Measurements from ENCODE around the gene GALK1.

GALK1 gene

DNA sequence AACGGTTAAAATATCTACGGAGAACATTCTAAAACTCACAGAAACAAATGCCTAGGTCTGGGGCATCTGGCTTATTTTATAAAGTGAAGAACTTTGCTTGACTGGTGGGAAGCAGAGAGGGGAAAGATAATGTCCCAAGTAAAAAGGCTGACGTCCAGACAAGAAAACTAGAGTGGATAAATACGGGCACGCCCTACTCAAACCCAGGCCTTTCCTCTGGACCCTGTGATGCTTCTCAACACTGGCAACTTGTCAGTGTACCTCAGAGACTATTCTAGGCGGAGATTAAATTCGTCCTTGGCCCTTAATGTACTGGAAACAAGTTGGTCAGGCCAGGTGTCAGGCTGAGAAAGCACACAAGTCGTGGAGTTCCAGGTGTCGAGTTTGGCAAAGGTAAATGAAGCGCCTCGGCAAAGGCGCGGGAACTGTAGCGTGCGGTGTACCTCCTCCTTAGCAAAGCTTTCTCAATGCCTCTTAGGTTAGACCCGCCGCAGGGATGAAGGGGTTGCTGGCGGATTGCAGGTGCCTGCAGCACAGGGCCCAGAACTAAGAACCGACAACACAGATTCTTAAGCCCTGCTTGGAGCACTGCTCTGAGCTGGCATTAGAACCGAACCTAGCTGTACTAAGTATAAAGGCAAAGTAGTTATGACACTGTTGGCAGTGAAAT, 18.9 kb upstream of the GALK1 start:
- DNase-seq, result no peak

DNA sequence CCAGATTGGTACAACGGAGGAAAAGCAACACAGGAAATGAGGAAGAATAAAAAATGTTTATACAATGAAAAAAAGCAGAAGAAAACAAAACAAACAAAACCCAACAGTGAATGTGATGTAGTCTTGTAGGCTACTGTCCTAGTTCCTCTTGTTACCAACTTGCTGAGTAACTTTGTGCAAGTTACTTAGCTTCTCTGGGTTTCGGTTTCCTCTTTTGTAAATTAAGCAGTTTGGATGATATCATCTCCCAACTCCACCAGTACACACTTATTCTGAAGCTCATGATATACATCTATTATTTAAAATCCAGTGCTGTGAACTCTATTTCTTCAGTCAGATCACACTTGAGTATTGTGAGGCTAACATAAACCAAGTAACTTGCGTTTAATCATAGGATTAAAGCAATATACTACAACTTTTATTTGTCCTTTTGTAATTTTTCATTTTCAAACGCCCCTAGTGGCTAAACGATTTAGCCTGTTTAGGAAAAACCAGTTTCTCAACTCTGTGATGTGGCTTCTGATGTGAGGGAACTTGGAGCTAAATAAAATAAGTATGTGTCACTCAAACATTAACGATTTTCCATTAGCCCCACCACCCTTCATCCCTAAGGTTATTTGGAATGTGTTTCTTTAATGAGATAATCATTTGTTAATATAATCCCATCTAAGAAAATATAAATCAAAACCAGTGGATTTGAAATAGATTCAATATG, 18.2 kb upstream of the GALK1 start:
- DNase-seq, result peak; percentile 63

DNA sequence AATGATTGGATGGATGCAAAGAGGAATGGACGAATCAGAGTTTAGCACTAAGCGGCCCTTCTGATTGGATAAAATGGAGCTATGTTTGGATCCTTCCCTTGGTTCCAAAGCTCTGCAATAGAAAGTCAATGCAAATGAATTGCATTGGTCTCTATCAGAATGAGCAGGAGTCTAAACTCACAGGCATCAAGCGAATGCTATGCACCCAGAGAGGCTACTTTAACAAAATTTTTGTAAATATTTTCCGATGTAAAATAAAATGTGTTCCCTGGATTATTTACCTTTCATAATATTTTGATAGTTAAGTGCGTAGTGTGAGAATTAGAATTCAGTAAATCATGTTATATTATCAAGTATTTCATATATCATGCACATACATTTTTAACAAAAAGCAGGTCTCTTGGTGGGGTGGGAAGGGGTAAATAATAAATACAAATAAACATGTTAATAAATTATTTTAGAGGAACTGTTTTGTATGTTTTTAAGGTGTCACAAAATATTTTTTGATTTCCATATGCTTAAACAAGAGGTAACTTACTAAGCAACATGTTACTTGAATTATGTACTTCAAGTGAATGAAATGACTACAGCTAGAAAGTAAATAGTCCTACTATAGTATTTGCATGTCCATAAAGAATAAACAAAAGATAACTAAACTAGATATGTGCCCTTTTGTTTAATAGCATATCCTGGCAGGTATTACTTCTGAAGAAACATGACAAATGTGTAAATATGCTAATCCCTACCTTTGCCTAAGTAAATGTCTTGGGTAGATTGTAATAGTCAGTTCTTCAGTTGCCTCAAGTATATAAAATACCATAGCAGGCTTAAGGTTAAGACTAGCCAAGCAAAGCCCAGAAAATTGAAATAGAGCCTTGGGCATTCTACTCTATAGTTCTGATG, 15.2 kb upstream of the GALK1 start:
- DNase-seq, result no peak

DNA sequence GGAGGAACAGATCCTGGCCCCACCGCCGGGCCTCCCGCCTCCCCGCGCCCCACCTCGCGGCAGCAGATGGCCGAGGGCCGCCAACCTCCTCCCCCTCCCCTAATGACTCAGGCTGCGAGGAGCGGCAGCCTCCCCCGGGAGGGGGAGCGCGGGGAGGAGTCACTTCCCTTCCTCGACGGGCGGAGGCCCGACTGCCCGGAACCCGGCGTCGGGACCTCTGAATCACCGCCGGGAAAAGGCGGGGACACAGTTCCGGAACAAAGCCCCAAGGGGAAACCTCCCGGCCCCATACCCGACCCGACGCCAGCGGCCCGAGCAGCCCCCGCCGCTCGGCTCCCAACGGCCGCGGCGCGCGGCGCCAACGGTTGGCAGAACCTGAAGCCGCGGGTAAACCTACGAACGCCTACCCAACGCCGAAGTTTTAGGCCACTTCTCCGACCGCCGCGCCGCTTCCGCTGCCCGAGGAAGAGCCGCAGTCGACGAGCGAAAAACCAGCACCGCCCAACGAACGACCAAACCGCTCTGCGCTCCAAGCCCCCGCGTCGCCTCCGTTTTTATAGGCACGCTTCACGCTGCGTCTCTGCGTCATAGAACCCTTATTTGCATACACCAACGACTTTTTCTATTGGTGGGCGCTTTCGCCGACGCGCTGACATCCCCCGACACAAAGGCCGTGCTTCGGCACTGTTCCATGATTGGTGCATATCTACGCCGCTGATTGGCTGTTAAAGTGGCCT, 14.4 kb upstream of the GALK1 start:
- DNase-seq, result peak; percentile 99

DNA sequence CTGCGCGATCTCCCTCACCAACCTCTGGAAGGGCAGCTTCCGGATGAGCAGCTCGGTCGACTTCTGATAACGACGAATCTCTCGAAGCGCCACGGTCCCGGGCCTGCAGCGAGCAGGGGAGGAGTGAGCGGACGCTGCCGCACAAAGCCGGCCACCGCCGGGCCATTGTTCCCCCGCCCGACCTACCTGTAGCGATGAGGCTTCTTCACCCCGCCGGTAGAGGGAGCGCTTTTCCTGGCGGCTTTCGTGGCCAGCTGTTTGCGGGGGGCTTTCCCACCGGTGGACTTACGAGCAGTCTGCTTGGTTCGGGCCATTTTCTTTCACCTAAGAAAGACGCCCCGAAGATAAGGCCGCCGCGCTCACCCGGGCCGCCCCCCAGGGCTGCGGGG, 13.9 kb upstream of the GALK1 start:
- no peak for DNase-seq

DNA sequence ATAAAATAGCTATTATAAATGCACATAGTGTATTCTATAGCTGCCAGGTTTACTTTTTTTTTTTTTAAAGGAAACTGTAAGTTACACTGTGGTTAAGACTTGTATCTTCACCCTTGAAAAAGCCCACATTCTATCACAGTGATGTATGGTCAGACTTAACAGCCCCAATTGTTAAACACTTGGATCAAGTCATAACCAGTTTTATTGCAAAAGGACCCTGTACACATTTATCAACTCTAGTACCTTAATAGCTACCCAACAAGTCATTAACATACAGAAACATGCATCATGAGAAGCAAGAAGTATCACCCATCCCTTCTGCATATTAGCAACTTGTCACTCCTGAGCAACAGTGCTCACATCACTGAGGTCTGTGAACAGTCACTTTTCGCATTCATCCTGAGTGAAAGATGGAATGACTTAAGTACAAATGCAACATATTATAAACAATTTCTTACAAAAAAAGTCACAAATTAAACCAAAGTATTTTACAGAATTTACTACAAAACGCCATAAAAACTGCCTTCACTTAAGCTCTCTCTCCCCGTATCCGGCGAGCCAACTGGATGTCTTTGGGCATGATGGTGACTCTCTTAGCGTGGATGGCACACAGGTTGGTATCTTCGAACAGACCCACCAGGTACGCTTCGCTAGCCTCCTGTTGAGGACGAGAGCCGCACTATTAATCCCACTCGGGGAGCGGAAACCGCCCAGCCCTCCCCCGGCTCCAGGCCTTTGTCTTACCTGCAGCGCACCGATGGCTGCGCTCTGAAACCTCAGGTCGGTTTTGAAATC, 13.3 kb upstream of the GALK1 start:
- DNase-seq, result peak; percentile 5

DNA sequence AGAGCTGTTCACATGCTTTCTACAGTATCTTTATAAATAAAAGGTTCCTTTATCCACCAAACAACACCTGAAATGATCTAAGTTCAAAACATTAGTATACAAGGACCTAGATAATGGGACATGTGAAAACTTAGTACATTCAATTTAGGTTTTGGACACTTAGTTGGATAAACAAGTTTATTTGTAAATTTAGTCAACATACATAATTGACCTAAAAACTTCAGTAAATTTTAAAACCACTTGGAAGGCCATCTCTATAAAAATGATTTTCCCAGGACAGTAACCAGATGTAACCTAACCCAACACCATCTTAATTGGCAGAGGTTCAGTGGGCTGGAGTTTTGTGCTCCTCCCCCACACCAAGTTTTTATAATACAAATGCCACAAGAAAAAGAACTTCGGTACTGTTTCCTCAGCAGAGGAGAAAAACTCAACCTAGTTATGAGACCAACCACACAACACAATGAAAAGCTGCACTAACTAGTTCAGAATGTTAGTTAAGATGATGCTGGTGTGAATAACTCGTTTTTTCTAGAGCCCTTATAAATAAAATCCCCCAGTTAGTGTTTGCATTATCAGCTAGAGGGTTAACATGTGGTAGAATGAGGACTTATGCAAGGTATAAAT, 12.4 kb upstream of the GALK1 start:
- DNase-seq, result peak; percentile 12

DNA sequence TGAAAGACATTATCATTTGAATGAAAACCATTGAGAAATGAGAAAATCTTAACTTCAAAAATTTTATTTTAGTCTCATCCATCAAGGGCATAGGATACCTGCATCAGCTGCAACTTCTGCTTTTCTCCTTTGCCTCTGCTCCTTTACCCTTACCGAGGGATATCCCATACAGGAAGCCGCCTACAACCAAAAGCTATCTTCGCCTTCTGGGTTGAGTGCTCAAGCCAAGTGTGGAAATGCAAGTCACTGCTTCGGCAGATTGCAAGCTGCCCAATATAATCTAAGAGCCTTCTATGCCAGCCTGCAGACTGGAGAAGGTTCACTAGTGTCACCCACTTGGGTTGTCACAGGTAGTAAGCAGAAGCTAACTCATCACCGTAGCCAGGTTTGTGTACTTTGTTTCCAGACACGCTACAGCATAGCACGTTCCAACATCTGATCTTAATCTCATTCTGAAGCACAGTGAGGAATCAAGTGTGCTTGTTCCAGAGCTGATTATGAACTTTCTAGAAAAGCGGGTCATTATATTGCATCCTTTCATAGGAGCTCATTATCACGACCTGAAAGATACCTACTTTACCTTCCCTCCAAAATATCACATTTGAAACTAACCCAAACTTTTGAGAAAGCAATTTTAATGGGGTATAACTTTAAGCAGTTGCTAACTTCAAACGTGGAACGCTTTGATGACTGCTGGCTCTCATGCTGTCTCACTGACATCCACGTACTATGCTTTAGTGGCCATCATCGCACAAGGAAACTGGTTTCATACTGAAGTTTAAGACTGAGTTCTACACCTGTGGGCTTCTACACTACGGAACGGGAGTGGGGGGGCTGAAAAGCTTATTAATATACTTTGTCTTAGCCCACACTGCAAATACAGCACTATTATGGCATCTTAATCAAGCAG, 11.6 kb upstream of the GALK1 start:
- DNase-seq, result no peak

DNA sequence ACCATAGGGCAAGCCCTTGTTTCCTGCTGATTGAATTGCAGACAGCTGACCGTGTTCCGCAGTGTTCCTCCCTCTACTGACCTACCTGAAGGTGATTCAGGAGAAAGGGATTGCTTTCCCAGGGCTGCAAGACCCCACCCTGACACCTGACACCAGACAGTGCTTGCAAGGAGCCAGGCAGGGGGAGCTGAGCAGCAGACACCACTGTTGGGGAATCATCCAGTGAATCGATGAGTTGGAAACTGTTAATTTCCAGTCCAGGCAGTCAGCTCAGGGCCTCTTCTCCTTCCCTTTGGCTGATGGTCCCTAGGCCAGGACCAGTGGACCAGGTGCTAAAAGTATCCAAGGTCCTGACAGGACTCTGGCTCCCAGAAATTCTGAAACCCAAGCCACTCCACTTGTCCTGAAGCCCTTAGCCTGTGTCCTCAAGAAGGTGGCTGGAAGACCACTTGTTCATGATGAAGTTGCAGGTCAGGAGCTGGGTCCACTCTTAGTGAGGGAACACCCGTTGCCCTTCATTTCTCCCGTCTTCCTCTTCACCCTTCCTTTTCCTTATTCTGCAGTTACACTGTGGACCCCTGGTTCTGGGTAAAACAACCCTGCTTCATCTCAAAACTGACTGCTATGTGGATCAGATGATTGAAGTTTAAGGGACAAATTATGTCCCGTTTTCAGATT, 10.1 kb upstream of the GALK1 start:
- DNase-seq, result no peak

DNA sequence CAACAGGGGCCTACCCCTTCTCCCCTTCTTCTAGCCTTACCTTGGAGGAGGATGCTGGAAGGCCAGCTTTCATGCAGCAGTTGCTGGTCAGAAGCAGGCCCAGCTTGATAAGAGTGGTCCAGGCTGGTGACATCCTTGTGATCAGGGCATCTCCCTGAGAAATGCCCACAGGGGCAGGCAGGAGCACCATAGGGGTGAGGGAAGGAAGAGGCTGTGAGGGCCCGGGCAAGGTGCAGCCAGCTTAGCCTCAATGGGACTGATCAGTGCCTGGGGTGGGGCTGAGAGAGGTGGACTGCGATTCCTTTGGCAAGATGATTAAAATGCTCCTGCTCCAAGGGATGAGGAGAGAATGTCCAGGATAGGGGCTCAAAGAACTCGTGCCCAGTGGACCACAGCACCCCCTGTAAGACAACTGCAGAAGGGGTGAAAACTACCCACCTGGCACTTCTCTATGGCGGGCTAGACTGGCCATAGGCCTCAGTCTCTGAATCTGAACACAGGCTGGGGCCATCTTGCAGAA, 9.5 kb upstream of the GALK1 start:
- DNase-seq, result no peak

DNA sequence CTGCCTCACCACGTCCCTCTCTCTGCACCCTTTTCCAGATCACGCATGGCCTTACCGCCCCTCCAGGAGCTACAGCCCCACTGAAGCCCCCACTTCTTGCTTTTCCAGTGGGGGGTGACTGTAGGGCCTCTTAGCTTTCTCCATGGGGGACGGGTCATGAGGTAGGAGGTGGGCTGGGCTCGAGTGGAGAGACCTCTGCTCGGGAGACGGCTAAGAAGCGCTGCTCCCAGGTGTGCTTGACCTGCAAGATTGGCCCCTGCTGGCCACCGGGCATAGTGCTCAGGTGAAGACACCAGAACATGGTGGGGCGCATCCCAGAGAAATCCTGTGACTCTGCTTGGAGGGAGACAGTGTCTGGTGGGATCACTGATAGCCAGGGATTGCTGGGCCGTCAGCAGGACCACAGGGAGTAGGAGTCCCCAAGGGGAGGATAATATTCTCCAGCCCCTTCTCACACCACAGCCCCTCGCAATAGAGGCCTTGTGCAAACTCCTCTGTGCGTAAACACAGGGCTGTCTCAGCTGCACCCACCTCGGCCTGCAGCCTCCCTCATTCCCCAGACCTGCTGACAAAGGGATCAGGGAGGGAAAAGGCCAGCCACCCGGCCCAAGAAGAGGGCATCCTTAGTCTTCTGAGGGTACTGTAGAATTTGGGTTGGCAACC, 8.9 kb upstream of the GALK1 start:
- DNase-seq, result no peak

DNA sequence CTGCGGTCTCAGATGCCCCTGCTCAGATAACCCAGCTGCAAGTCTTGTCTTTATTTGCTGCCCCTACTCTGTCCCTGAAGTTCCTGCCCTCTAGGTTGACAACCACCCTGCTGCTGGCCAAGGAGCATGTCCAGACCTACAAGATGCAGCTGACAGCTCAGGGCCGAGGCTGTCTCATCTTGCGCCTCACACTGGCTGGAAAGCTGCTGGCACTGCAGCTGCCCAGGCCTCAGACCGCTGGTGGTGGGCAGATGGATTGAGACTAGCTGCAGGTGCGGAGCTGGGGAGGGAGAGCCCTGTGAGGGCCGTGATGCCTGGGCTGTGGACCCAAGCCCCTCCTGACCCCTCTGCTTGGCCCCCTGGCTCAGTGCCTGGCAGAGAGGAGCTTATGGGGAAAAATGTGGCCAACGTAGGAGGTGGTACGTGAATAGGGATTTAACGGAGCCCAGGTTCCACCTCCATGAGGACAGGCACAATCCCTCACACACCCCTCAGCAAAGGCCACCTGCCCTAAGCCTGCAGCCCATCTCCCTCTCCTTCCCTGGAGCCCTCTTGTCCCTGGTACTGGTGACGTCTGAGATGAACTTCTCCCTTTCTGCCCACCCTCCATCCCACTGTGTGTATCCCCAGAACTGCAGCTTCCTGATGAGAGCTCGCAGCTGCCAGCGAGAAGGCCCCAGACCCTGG, 8.3 kb upstream of the GALK1 start:
- no peak for DNase-seq

DNA sequence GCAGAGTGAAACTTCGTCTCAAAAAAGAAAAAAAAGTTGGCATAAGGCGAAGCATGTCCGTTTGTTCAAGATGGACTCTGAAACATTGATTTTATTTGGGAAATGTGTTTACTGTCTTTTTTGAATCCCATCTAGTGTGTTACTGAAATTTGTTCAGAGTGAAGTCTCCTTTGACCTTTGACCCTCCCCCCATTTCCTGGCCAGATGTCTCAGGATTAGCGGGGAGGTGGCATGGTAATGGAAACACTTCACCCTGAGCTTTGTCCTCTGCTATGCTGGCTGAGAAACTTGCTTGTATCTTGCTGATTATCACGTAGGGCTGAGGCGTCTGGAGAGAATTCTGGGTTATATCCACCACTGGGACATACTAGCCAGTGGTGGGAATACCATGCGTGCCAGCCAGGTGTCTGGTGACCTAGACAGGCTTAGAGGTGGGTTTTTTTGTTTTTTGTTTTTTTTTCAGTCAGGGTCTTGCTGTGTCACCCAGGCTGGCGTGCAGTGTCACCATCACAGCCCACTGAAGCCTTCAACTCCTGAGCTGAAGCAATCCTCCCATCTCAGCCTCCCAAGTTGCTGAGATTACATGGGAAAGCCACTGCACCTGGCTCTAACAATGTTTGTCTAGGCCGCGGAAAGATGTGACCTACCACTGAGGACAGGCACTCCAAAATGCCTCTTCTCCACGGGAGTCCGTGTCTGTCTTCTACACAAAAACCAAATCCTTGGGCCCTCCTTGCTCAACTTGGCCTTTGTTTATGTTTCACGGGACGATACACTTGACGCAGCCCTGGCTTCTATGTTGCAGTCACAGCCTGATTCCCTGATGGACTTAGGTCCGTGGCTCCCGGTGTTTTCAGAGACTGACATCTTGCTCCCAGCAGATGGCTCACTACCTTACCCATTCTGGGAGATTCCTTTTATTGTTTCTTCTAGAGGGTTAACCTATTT, 6.6 kb upstream of the GALK1 start:
- DNase-seq, result no peak

DNA sequence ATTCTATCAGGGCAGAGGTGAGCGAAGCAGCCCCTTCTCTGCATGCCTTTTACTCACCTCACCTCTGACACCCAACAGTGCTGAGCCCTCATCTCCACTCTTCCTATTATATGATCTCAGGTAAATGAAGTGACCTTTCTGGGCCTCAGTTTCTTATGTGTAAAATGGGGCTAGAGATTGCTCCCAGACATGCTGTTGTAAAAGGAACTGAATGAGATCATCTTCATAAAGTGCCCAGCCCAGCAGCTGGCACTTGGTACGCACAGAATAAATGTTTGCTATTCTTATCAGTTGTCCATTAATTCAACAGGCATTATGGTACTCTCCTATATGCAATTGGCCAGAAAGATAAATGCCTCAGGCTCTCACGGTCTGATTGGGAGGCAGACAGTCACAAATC, 4.5 kb upstream of the GALK1 start:
- no peak for DNase-seq

DNA sequence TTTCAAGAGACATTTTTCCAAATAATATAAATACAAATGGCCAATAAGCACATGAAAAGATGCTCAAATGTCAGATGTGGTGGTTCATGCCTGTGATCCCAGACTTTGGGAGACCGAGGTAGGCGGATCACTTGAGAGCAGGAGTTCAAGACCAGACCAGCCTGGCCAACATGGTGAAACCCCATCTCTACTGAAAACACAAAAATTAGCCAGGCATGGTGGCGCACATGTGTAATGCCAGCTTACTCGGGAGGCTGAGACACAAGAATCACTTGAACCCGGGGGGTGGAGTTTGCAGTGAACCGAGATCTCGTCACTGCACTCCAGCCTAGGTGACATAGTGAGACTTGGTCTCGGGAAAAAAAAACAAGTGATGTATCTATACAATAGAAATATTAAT, 2.9 kb upstream of the GALK1 start:
- DNase-seq, result no peak

DNA sequence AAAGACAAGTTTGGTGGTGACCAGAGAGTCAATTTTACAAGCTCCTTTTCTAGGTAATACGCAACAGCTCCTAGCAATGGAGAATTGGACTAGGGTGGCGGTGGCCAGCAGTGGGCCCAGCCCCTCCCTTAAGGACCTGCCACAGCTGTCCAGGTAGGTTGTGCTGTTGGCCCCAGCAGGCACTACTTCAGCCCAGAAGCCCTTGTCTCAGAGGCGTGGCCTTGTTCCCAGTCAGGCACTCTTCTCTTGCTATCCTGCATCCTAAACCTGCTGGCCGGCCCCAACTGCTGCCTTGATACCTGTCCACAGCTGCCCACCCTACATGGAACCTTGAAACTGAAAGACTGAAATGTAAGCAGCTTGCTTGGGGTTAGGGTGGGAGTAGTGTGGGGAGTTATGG, 989 bp upstream of the GALK1 start:
- DNase-seq, result no peak

DNA sequence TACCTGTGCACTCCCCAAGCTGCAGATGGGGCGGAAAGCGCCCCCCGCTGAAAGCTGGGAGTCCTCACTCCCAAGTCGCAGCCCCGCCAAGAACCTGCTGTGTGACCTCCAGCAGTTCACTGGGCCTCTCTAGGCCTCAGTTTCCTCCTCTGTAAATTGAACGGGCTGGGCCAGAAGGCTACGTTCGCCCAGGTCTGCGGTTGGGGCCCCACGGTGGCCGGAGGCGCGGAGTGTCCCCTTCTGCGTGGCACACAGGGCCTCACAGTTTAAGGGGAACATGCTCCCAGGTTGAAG, 628 bp downstream of the GALK1 start:
- no peak for DNase-seq

Measured in midbrain (tissue), 1 donor.